Activated CD4-positive, alpha-beta T cell treated with anti-CD3 and anti-CD28 coated beads, Interleukin-2, amount 10 ng/mL, durations not matched to agents 7 days and 5 days (primary cell): ENCODE results near the gene H2BW2. TPM values are rescaled to one million over a fixed set of nuclear protein-coding genes. Genes with fewer than 3 reads are reported as not detected.
"Not testable (repeated sequence)": the region's sequence is repeated elsewhere in the genome, so short reads cannot be mapped to it uniquely, and the experiment has no call there.

ENCODE experiments used
- CTCF ChIA-PET: fragments of 350-600 bp; sonication (Branson Sonifier 250); formaldehyde crosslinking; loops from one replicate; lab custom pipeline; 2021; ENCODE audit warnings: antibody characterized with exemption; lab: Charles Lee
- POLR2A ChIA-PET: fragments of 350-600 bp; sonication (Branson Sonifier 250); formaldehyde crosslinking; loops from one replicate; lab custom pipeline; 2021; ENCODE audit warnings: antibody characterized with exemption; lab: Charles Lee
- DNase-seq: peaks from one replicate; pipeline ENCODE4 v3.0.0-alpha.2; 2020
- H3K27ac Mint-ChIP-seq: one replicate; pipeline ENCODE4 v1.8.0; 2021; ENCODE audit warnings: mild to moderate bottlenecking, moderate library complexity, mixed read lengths
- H3K27me3 Mint-ChIP-seq: one replicate; pipeline ENCODE4 v1.8.0; 2021; ENCODE audit warnings: mixed read lengths
- H3K36me3 Mint-ChIP-seq: one replicate; pipeline ENCODE4 v1.8.0; 2021; ENCODE audit warnings: low read depth, mixed read lengths
- H3K4me1 Mint-ChIP-seq: one replicate; pipeline ENCODE4 v1.8.0; 2021; ENCODE audit warnings: mixed read lengths
- H3K4me3 Mint-ChIP-seq: one replicate; pipeline ENCODE4 v1.8.0; 2021; ENCODE audit warnings: mild to moderate bottlenecking, moderate library complexity, mixed read lengths
- H3K9me3 Mint-ChIP-seq: one replicate; pipeline ENCODE4 v1.8.0; 2021; ENCODE audit warnings: mixed read lengths
- total RNA-seq, 2 experiments: library from RNA; stranded (reverse); gene quantifications; one replicate each; pipeline ENCODE4 v1.2.3, GENCODE V29; 2021

Gene H2BW2
- total RNA-seq, 2 experiments from 2014 or later, result 0.10 TPM; not detected in 1

GRCh38 chrX:104077854-104078253 is 38.1 kb downstream of the H2BW2 start:
- H3K4me3 Mint-ChIP-seq, CTCF ChIA-PET, H3K36me3 Mint-ChIP-seq, H3K4me1 Mint-ChIP-seq, POLR2A ChIA-PET, H3K27ac Mint-ChIP-seq, H3K27me3 Mint-ChIP-seq, H3K9me3 Mint-ChIP-seq, DNase-seq: not testable (repeated sequence)

GRCh38 chrX:104084063-104084462 is 44.3 kb downstream of the H2BW2 start:
- POLR2A ChIA-PET, result no interaction called here
- Mint-ChIP-seq H3K9me3 (no peaks in the 10 kb centered on the region), H3K27ac (no peak overlapping the region), H3K36me3 (no peaks in the 10 kb centered on the region), H3K4me3 (no peak overlapping the region), H3K27me3 (peaks cover 2% of the 10 kb centered on the region), H3K4me1 (no peaks in the 10 kb centered on the region)
- CTCF ChIA-PET, result interaction anchor here (0.6 kb wide), 1 partner anchor 30 kb away, joined by 3 read pairs; no protein-coding TSS in a partner anchor
- DNase-seq, result no peak

DNA sequence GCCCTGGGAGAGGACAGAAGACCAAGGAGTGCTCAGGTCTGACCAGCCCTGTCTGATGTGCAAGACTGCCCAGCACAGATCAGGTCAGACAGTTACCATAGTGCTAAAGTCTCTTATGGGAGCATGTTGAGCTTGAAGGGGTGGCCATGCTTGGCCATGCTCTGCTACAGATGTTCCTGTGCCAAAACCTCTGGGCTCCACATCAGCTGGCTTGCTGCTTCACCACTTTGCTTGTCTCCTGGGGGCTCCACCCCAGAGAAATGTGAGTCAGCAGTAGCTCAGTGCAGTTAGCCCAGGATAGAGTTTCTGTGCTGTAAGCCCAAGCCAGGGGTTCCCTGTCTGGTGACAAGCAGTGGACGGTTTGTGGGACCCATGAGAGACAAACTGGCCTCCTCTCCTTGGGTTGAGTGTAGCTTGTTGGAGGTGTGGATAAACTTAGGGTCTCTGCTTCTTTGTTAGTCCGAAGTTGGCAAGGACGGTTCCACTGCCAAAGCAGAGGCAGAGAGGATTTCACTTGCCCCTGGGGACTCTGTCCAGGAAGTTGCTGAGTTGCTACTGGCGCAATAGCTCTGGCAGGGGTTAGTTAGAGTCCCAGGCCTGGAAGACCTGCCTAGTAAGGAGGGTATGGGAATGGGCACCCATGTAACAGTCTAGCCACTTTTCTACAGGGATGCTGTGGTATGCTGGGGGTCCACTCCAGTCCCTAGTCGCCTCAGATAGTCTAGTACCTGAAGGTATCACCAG is 45.0 kb downstream of the H2BW2 start:
- no peak overlapping the region for H3K4me3 Mint-ChIP-seq
- DNase-seq, result no peak
- no peaks in the 10 kb centered on the region for H3K4me1 Mint-ChIP-seq
- no peaks in the 10 kb centered on the region for H3K36me3 Mint-ChIP-seq
- peaks cover 2% of the 10 kb centered on the region for H3K27me3 Mint-ChIP-seq
- POLR2A ChIA-PET, result no interaction called here
- no peaks in the 10 kb centered on the region for H3K9me3 Mint-ChIP-seq
- H3K27ac Mint-ChIP-seq, result no peak overlapping the region
- CTCF ChIA-PET, result interaction anchor here (0.6 kb wide), 1 partner anchor 29 kb away, joined by 3 read pairs; no protein-coding TSS in a partner anchor

DNA sequence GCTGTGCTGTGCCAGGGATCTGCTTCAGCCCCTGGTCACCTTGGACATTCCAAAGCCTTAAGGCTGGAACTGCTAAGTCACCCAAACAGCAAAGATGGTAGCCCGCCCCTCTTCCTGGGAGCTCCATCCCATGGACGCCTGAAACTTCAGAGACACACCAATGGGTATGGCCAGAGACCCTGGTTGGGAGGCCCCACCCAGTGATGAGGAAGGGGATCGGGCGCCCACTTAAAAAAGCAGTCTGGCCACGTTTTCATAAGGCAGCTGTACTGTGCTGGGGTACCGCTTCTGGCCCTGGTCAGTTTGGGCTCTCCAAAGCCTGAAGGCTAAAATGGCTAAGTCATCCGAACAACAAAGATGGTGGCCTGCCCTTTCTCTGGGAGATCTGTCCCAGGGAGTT is 45.7 kb downstream of the H2BW2 start:
- peaks cover 2% of the 10 kb centered on the region for H3K27me3 Mint-ChIP-seq
- H3K36me3 Mint-ChIP-seq, result no peaks in the 10 kb centered on the region
- ChIA-PET POLR2A (no interaction called here), CTCF (interaction anchor here (1.0 kb wide), 1 partner anchor 9 kb away, joined by 4 read pairs; no protein-coding TSS in a partner anchor)
- no peak overlapping the region for H3K4me3 Mint-ChIP-seq
- H3K27ac Mint-ChIP-seq, result no peak overlapping the region
- no peaks in the 10 kb centered on the region for H3K4me1 Mint-ChIP-seq
- no peak for DNase-seq
- H3K9me3 Mint-ChIP-seq, result no peaks in the 10 kb centered on the region

DNA sequence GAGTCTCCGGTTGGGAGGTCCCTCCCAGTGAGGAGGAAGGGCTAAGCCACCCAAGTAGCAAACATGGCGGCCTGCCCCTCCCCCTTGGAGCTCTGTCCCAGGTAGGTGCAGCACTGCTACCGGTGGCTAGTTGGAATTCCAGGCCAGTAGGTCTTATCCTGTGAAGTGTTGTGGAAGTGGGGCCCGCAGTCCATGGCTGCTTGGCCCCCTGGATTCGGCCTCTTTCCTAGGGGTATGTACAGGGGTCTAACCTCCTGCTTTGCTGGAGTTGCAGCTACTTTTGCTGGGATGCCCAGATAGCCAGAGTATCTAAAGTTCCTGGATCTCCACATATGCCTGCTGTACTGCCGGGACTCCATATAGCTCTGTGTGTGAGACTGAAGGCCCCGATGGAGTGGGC is 46.2 kb downstream of the H2BW2 start:
- no peak overlapping the region for H3K4me3 Mint-ChIP-seq
- H3K36me3 Mint-ChIP-seq, result no peaks in the 10 kb centered on the region
- ChIA-PET POLR2A (no interaction called here), CTCF (interaction anchor here (1.0 kb wide), 1 partner anchor 8 kb away, joined by 4 read pairs; no protein-coding TSS in a partner anchor)
- no peak for DNase-seq
- no peaks in the 10 kb centered on the region for H3K9me3 Mint-ChIP-seq
- no peaks in the 10 kb centered on the region for H3K4me1 Mint-ChIP-seq
- no peak overlapping the region for H3K27ac Mint-ChIP-seq
- H3K27me3 Mint-ChIP-seq, result peaks cover 2% of the 10 kb centered on the region

Other genes starting within 250 kb of the H2BW2 start
- under 1 TPM; 0.40 to 0.48 TPM for gene RAB9B, start 207.7 kb upstream of the H2BW2 start, total RNA-seq
- gene TMSB15B, start 77.3 kb upstream of the H2BW2 start, total RNA-seq, result 1 to 10 TPM; 6.3 to 8.7 TPM
- gene H2BW1, start 26.2 kb upstream of the H2BW2 start, total RNA-seq, result not detected
- gene TMSB15C, start 36.3 kb downstream of the H2BW2 start, total RNA-seq, result 1 to 10 TPM; 4.1 to 4.4 TPM
- gene ZCCHC18, start 72.6 kb downstream of the H2BW2 start, total RNA-seq, result under 1 TPM; 0.64 to 0.65 TPM
- gene SLC25A53, start 117.1 kb downstream of the H2BW2 start, total RNA-seq, result 10 to 100 TPM in 1 of 2 experiments, 1 to 10 TPM in 1; 6.3 to 10.3 TPM
- gene FAM199X, start 126.5 kb downstream of the H2BW2 start, total RNA-seq, result 10 to 100 TPM; 11.0 to 12.4 TPM
- gene ESX1, start 215.0 kb downstream of the H2BW2 start, total RNA-seq, result not detected